HepG2 (cell line): ENCODE measurements around the gene SERHL2. TPM values are rescaled to one million over a fixed set of nuclear protein-coding genes. Genes with fewer than 3 reads are reported as not detected.

Experiments used
- ATAC-seq: fragments of 200-7000 bp; cut with Tn5 transposase; 3 replicates; pipeline ENCODE4 v1.9.1; 2020; ENCODE audit warnings: mild to moderate bottlenecking, moderate library complexity
- BruUV-seq: library from RNA; stranded (reverse); fragments of 400-500 nt; replicated peaks from 2 replicates; lab custom pipeline; 2021; lab: Mats Ljungman, UMichigan
- CTCF ChIA-PET: fragments of 300-600 bp; formaldehyde crosslinking; extraction: SDS; loops from one replicate; lab custom pipeline; 2021; ENCODE audit warnings: low total read pairs, inconsistent platforms, low intra/inter-chr PET ratio; lab: Yijun Ruan, JAX
- POLR2A ChIA-PET: fragments of 350-600 bp; sonication (Branson Sonifier 250); formaldehyde crosslinking; loops from one replicate; lab custom pipeline; 2020; ENCODE audit warnings: antibody characterized with exemption, inconsistent platforms; lab: Yijun Ruan, JAX
- DNase-seq: peaks from one replicate; pipeline ENCODE4 v3.0.0-alpha.2; 2015; ENCODE audit warnings: low spot score
- FAIRE-seq: peaks from 3 replicates; lab custom pipeline; 2011; peaks lifted over from hg19 to GRCh38; lab: Jason Lieb, UNC
- H2AFZ ChIP-seq: one replicate; pipeline ENCODE4 v1.6.1; 2011; ENCODE audit warnings: low read length, inconsistent platforms
- H3K27ac ChIP-seq: fragments of 300-600 bp; 3 replicates; pipeline ENCODE4 v1.8.0; 2011; ENCODE audit warnings: mixed run types, mild to moderate bottlenecking, mixed read lengths, low read length, inconsistent platforms; ENCODE audit not compliant: insufficient read depth; ENCODE audit errors: extremely low read length
- H3K27me3 ChIP-seq, 2 experiments: fragments of 200-600 bp in 1 of 2; 2 replicates in 1 of 2; 3 replicates in 1 of 2; pipeline versions ENCODE4 v1.6.0 to v1.8.0; 2011; ENCODE audit warnings: low read length in 2 of 2, mild to moderate bottlenecking in 2 of 2, moderate library complexity in 2 of 2, inconsistent platforms in 1 of 2; ENCODE audit not compliant: insufficient read depth in 2 of 2, control insufficient read depth in 1 of 2
- H3K36me3 ChIP-seq, 2 experiments: fragments of 200-600 bp in 1 of 2; replicated peaks in 1 of 2; 2 replicates in 1 of 2; 3 replicates in 1 of 2; pipeline versions ENCODE4 v1.5.1 to v1.8.0; 2011; ENCODE audit warnings: low read length in 2 of 2, inconsistent platforms in 1 of 2; ENCODE audit not compliant: insufficient read depth in 2 of 2, control insufficient read depth in 1 of 2
- H3K4me1 ChIP-seq: 2 replicates; pipeline ENCODE4 v1.5.1; 2012; ENCODE audit warnings: low read length, inconsistent platforms; ENCODE audit not compliant: insufficient read depth
- H3K4me2 ChIP-seq: 2 replicates; pipeline ENCODE4 v1.6.0; 2011; ENCODE audit warnings: low read depth, low read length, inconsistent platforms
- H3K4me3 ChIP-seq, 3 experiments: fragments of 200-600 bp in 1 of 3; sonication (generic), shearing (Covaris generic) in 1 of 3; replicated peaks in 1 of 3; 2 replicates each; pipeline ENCODE4 v1.5.1; 2011 to 2016; ENCODE audit warnings: low read length in 3 of 3, inconsistent platforms in 2 of 3, low read depth in 2 of 3, mild to moderate bottlenecking in 2 of 3, control low read depth in 1 of 3, mixed read lengths in 1 of 3; ENCODE audit not compliant: insufficient read depth in 1 of 3
- H3K79me2 ChIP-seq: one replicate; pipeline ENCODE4 v1.6.1; 2011; ENCODE audit warnings: low read length, inconsistent platforms; ENCODE audit not compliant: insufficient read depth
- H3K9ac ChIP-seq: 2 replicates; pipeline ENCODE4 v1.6.0; 2011; ENCODE audit warnings: mild to moderate bottlenecking, low read depth, low read length, inconsistent platforms; ENCODE audit not compliant: insufficient read depth
- H3K9me3 ChIP-seq: 2 replicates; pipeline ENCODE4 v1.5.1; 2012; ENCODE audit warnings: mild to moderate bottlenecking, low read length
- H4K20me1 ChIP-seq: 2 replicates; pipeline ENCODE4 v1.6.0; 2011; ENCODE audit warnings: inconsistent platforms, mild to moderate bottlenecking, low read length, moderate library complexity; ENCODE audit not compliant: insufficient read depth
- AGO2 ChIP-seq: fragments of 200-400 bp; formaldehyde crosslinking; optimal IDR thresholded peaks from 2 replicates; pipeline ENCODE3; 2017; ENCODE audit warnings: mild to moderate bottlenecking, low read depth, low read length, moderate library complexity
- ARID4A ChIP-seq: sonication (generic); formaldehyde crosslinking; IDR thresholded peaks from 2 replicates; pipeline ENCODE4 v1.5.0; 2020; ENCODE audit warnings: mild to moderate bottlenecking, missing genetic modification reagents, borderline replicate concordance
- FOSL1 ChIP-seq: sonication (generic); formaldehyde crosslinking; IDR thresholded peaks from 2 replicates; pipeline ENCODE4 v1.9.0; 2021; ENCODE audit warnings: missing genetic modification reagents, borderline replicate concordance
- GLMP ChIP-seq: sonication (generic); formaldehyde crosslinking; IDR thresholded peaks from 2 replicates; pipeline ENCODE4 v1.9.0; 2021; ENCODE audit warnings: missing genetic modification reagents, mild to moderate bottlenecking, borderline replicate concordance
- GZF1 ChIP-seq: sonication (generic); formaldehyde crosslinking; IDR thresholded peaks from 2 replicates; pipeline ENCODE4 v1.5.1; 2020; ENCODE audit warnings: mild to moderate bottlenecking, missing genetic modification reagents
- PHF21A ChIP-seq: sonication (generic); formaldehyde crosslinking; IDR thresholded peaks from 2 replicates; pipeline ENCODE4 v1.5.0; 2020; ENCODE audit warnings: mild to moderate bottlenecking, missing genetic modification reagents
- POLR2G ChIP-seq: fragments of 200-400 bp; formaldehyde crosslinking; IDR thresholded peaks from 2 replicates; pipeline ENCODE4 v1.6.1; 2018; ENCODE audit warnings: mild to moderate bottlenecking, low read depth, low read length, moderate library complexity
- RARA ChIP-seq: IDR thresholded peaks from 2 replicates; pipeline ENCODE4 v1.6.1; 2016; ENCODE audit warnings: missing genetic modification reagents, missing compliant biosample characterization
- RBFOX2 ChIP-seq: fragments of 200-400 bp; formaldehyde crosslinking; IDR thresholded peaks from 2 replicates; pipeline ENCODE4 v1.6.1; 2017; ENCODE audit warnings: low read depth, mild to moderate bottlenecking, low read length
- RBM22 ChIP-seq: fragments of 200-400 bp; formaldehyde crosslinking; optimal IDR thresholded peaks from 2 replicates; pipeline ENCODE3; 2017; ENCODE audit warnings: mild to moderate bottlenecking, low read length, moderate library complexity
- SMYD3 ChIP-seq: sonication (generic); formaldehyde crosslinking; IDR thresholded peaks from 2 replicates; pipeline ENCODE4 v1.8.1; 2023; ENCODE audit warnings: mild to moderate bottlenecking, missing genetic modification reagents
- SRSF4 ChIP-seq: fragments of 200-400 bp; formaldehyde crosslinking; IDR thresholded peaks from one replicate; pipeline ENCODE4 v1.6.1; 2018; ENCODE audit warnings: mild to moderate bottlenecking, low read depth, low read length, moderate library complexity; ENCODE audit not compliant: poor library complexity, severe bottlenecking
- STAG1 ChIP-seq: sonication (generic); formaldehyde crosslinking; IDR thresholded peaks from 2 replicates; pipeline ENCODE4 v1.4.0; 2020; ENCODE audit warnings: missing genetic modification reagents
- ZC3H13 ChIP-seq: sonication (generic); formaldehyde crosslinking; IDR thresholded peaks from 2 replicates; pipeline ENCODE4 v1.8.1; 2023; ENCODE audit warnings: mild to moderate bottlenecking, missing genetic modification reagents, moderate library complexity
- ZNF275 ChIP-seq: sonication (generic); formaldehyde crosslinking; IDR thresholded peaks from 2 replicates; pipeline ENCODE4 v1.8.0; 2022; ENCODE audit warnings: missing genetic modification reagents, mild to moderate bottlenecking, inconsistent platforms, borderline replicate concordance
- ZNF543 ChIP-seq: sonication (generic); formaldehyde crosslinking; IDR thresholded peaks from 2 replicates; pipeline ENCODE4 v1.4.0; 2020; ENCODE audit warnings: mild to moderate bottlenecking, missing genetic modification reagents
- ZNF549 ChIP-seq: sonication (generic); formaldehyde crosslinking; IDR thresholded peaks from 2 replicates; pipeline ENCODE4 v1.5.0; 2020; ENCODE audit warnings: missing genetic modification reagents
- ZNF761 ChIP-seq: sonication (generic); formaldehyde crosslinking; conservative IDR thresholded peaks from 2 replicates; pipeline ENCODE4 v1.4.0; 2020; ENCODE audit warnings: mild to moderate bottlenecking, missing genetic modification reagents
- WGBS: methylation state at CpG from one replicate; pipeline ENCODE4 v1.1.6; 2017; ENCODE audit warnings: low lambda C conversion rate; 5-methylcytosine and 5-hydroxymethylcytosine counted together
- in situ Hi-C: cut with HindIII; loops from 2 replicates; pipeline ENCODE4 v1.10.0; 2017; ENCODE audit warnings: low pct_unique_long_range_greater_than_20kb; ENCODE audit not compliant: extremely low pct_ligation_motif_present
- intact Hi-C: fragments of 100-400 bp; cut with micrococcal nuclease; formaldehyde crosslinking; loops from one replicate; pipeline ENCODE4 v1.10.0; 2022; ENCODE audit not compliant: unreplicated experiment
- polyA plus RNA-seq, 8 experiments: library from polyadenylated mRNA; depleted of rRNA in 3 of 8; stranded (reverse) in 7 of 8; unstranded in 1 of 8; fragments of >200 nt; fragmentation: Illumina TruSeq in 4 of 8; extraction: Trizol in 4 of 8; gene quantifications; 2 replicates each; pipeline versions ENCODE4 v1.2.1 to v1.2.3, GENCODE V29; 2011 to 2016; ENCODE audit warnings: low read depth in 4 of 8, missing spikeins in 1 of 8, mixed read lengths in 1 of 8; ENCODE audit not compliant: insufficient read depth in 1 of 8
- total RNA-seq, 5 experiments: library from RNA; depleted of rRNA; stranded (reverse); fragments of >200 nt; fragmentation: Illumina TruSeq; extraction: Trizol; gene quantifications; 2 replicates each; pipeline ENCODE4 v1.2.3, GENCODE V29; 2016; ENCODE audit warnings: low read depth in 1 of 5

SERHL2 gene
- total and polyA plus RNA-seq, 2 of the 13 experiments (the other 11 are each of a cell fraction or from before 2014, with no cell fraction given), result 1.0 to 1.8 TPM

- Histone ChIP-seq H3K27me3 (no peaks in the 10 kb centered on the region), H3K4me3 (no peak overlapping the region), H3K4me1 (no peaks in the 10 kb centered on the region; the same call in 1 of the 2 replicates), H3K9ac (no peak overlapping the region), H3K9me3 (no peaks in the 10 kb centered on the region), H3K27ac (no peak overlapping the region), H2AFZ (no peak overlapping the region), H4K20me1 (peaks cover 5% of the 10 kb centered on the region), H3K4me2 (no peak overlapping the region), H3K36me3 (peaks cover 31 to 50% of the 10 kb centered on the region in 2 experiments), H3K79me2 (no peaks in the 10 kb centered on the region)
- no peak for DNase-seq
- ChIA-PET POLR2A (interaction anchor here (0.6 to 4.5 kb wide), 2 partner anchors 21 to 222 kb away, joined by 3 to 20 read pairs; no protein-coding TSS in a partner anchor), CTCF (interaction anchor here (0.7 to 1.9 kb wide), 2 partner anchors 40 to 246 kb away, joined by 3 to 8 read pairs; no protein-coding TSS in a partner anchor)
- intact Hi-C loops, result loop anchor here (5.0 kb wide), 1 partner anchor 470 kb away; no protein-coding TSS in a partner anchor
- WGBS, result 99% methylated on average over 8 of the region's 20 CpGs
- in situ Hi-C loops, result no loop called here
- BruUV-seq, result no TSS peak
- FAIRE-seq, result no peak
- no peak for ATAC-seq
- TF ChIP-seq GZF1 (no peak), RARA (CRISPR knock-in tag) (no peak), ZNF549 (CRISPR knock-in tag) (no peak), POLR2G (peak; percentile 5; the same call in 1 of the 2 replicates), SMYD3 (CRISPR knock-in tag) (no peak), AGO2 (peak; percentile 52), ZC3H13 (CRISPR knock-in tag) (0 out of 2 replicates have a peak, but pooled peaks have one; percentile 27), ZNF275 (CRISPR knock-in tag) (no peak), GLMP (CRISPR knock-in tag) (no peak), SRSF4 (no peak), RBM22 (peak; percentile 20), ARID4A (CRISPR knock-in tag) (0 out of 2 replicates have a peak, but pooled peaks have one; percentile 21), STAG1 (CRISPR knock-in tag) (no peak), PHF21A (CRISPR knock-in tag) (no peak), FOSL1 (CRISPR knock-in tag) (no peak), ZNF543 (CRISPR knock-in tag) (0 out of 2 replicates have a peak, but pooled peaks have one; percentile 31), RBFOX2 (0 out of 2 replicates have a peak, but pooled peaks have one; percentile 1), ZNF761 (CRISPR knock-in tag) (0 out of 2 replicates have a peak, but pooled peaks have one; percentile 16)
Observed at GRCh38 chr22:42622061-42622710, 68.4 kb downstream of the SERHL2 start.
